GM04504 (cell line): ENCODE results near the gene MAFB.

Experiments used
- DNase-seq: peaks from one replicate; pipeline ENCODE4 v3.0.0-alpha.2; 2012; ENCODE audit warnings: low read depth

MAFB gene

GRCh38 chr20:40681165-40681564 lies 7.9 kb downstream of the MAFB start:
- no peak for DNase-seq

GRCh38 chr20:40680161-40680959 lies 8.7 kb downstream of the MAFB start:
- DNase-seq = no peak

DNA sequence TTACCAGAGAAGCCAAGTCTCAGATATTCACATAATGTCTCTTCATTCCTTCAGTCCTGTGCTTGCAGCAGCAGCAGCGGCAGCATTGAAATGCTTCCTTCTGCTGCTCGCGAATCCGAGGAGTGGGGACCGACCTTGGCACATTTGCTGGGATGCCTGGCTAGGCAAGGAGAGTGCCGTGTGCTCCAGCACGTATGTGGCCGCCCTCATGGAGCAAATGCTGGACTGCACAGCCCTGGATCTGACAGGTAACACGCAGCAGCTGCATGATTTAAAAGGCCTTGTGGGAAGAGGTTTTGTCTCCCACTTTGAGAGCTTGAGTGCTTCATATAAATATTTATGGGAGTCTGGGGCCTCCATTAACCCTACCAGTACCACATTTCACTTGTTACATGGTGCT lies 9.9 kb downstream of the MAFB start:
- DNase-seq = no peak

DNA sequence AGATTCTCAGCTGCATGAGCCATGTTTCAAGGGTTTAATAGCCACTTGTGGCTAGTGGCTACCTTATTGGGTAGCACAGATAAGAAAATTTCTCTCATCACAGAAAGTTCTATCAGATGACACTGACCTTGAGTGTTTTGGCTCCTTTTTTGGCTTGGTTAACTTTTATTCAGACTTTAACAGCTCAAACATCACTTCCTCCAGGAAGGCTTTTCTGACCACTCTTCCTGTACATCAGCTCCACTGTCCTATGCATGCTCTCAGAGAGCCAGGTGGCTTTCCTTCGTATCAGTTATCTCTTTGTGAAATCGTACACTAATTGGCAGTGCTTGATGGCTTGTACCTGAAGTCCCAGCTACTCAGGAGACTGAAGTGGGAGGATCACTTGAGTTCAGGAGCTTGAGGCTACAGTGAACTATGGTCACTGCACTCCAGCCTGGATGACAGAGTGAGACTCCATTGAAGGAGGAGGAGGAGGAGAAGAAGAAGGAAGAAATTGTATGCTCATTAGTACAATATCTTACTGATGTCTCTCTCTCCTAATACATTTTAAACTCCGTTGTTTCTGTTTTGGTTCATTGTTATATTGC lies 10.7 kb downstream of the MAFB start:
- no peak for DNase-seq

DNA sequence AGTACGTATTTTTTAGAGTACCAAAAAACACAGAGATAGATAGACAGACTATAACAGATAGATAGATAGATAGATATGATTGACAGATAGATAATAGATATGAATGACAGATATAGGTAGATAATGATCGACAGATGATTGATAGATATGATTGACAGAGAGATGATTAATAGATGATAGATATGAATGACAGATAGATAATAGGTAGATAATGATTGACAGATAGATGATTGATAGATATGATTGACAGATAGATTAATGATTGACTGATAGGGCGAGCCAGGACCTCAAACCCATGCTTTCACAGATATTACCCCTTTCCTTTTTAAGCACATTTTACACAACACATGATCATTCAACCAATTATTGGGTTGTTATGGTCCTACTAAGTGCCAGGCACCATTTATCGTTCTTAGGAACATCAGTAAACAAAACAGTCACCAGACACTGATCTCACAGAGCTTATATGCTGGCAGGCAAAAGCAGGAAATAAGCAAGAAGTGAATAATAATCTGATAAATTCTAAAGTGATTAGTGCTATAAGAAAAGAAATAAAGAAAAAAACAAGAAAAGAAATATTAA lies 11.6 kb downstream of the MAFB start:
- no peak for DNase-seq

- no peak for DNase-seq
These were observed 12.4 kb downstream of the MAFB start for GRCh38 chr20:40676491-40677269.

- no peak for DNase-seq
These were observed 13.3 kb downstream of the MAFB start for GRCh38 chr20:40675599-40676221.

DNA sequence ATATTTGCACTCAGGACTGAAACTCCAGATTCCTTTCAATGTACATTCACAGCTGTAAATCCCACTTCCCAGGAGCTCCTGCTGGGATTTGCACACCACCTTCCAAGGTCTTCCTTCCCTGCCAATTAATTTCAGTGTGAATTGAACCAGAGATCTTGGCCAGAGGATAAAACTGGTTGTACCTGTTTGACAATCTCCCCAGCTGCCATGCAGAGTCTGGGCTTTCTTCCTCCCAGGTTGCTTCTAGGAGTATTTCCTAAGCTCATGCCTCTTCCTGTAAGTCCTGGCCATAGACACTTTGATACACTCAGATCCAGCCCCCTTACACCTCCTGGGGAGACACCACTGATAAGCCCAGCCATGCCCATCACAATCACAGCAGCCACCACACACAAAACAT lies 15.6 kb downstream of the MAFB start:
- DNase-seq = no peak

- DNase-seq = no peak
These were observed 16.9 kb downstream of the MAFB start for GRCh38 chr20:40672095-40672494.

DNA sequence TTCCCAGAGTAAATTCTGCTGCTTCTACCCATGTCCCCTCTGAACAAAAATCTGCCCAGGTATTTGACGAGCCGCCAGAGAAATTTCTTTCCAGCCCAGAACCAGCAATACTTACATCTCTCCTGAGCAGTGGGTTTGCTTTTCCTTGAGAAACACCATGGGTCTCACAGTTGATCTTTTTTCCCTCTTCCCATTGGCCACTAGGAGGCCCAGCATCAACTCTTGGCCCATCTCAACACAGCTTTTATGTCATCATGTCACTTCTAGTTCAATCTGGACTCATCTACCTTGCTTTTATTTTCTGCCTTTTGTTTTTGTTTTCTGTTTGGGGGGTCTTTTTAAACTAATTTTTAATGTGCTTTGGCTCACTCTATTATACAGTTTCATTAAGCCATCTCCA lies 18.8 kb downstream of the MAFB start:
- DNase-seq = no peak

DNA sequence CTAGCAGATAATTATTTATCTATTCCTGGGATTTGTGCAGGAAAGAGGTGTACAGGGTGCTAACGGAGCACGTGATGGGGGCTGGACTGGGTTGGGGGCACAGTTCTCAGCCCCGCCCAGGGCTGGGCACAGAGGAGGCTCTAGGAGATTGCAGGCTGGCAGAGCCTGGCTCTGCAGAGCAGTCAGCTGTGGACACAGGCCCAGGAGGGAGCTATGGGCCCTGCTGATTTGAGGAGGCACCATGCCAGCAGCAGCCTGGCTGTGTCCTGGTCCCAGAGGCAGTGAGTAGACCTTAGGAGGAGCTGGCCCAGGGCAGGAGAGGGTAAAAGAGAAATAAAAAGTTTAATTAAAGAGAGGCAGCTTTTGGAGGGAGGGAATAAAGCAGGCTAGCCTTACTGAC lies 19.3 kb downstream of the MAFB start:
- DNase-seq = no peak

DNA sequence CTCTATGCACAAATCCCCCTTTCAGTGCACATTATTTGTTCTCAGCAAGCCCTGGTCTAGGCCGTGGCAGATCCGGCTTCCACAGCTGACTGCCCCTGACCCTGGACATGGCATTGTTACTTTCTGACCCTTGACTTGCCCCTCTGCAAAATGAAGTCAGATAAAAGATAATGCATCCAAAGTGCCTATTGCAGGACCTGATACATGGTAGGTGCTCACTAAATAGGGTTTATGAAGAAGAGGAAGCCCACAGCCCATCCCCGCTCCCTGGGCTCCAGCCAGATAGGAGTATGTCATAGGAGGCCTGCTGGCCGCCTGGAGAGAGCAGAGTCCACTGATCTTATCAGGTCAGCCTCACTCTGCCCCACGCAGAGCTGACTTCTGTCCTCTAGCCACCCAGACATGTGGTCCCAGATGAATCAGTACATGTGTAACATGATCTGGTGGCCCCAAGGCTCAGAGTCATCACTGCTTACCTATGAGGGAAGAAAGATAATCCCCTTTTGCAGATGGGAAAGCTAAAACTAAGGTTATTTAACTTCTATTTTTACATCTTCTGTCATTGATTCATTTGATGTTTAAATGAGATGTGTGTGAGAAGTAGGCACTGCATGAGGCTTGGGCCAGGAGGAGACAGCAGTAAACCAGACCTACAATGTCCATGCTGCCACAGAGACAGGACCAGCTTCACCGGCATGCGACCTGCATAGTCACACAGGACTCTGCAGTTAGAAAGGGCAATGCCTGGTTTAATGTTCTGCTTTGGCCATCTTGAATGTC lies 20.4 kb downstream of the MAFB start:
- DNase-seq = no peak

GRCh38 chr20:40667503-40667902 lies 21.5 kb downstream of the MAFB start:
- no peak for DNase-seq

DNA sequence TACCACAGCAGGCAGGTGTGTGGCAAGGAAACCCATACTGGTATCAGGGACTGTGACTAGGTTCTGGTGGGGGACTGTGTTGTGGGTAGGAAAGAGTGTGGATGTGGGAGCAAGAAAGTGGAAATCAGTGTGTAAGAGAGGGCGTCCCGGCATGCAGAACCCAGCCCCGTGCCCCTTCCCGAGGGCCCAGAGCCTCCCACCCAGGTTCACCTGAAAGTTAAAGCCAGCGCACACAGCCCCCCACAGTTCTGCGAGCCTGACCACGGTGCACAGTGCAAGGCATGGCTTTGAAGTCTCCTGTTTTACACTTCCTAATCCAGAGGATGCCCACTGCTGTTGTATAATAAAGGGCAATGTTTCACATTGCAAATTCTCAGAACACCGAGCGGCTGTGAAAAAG lies 22.7 kb downstream of the MAFB start:
- no peak for DNase-seq

GRCh38 chr20:40664891-40665290 lies 24.1 kb downstream of the MAFB start:
- DNase-seq = no peak

- DNase-seq = no peak
These were observed 24.8 kb downstream of the MAFB start for GRCh38 chr20:40663991-40664880.

GRCh38 chr20:40663304-40663790 lies 25.7 kb downstream of the MAFB start:
- DNase-seq = no peak

DNA sequence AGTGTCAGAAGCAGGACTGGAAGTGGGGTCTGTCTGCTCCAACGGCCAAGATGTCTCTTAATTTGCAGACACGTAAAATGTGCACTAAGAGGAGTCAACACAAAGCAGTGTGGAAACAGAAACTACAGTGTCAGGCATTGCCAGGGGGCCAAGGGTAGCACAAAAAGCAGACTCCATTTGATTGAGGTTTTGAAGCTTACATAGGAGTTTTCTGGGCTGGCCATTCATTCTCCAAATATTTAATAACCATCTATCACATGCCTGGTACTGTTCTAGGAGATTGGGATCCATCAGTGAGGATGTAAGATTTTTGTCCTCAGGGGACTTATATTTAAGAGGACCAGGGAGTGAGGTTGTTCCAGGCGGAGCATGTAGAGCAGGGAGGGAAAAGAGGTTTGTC lies 29.5 kb downstream of the MAFB start:
- DNase-seq = no peak

- DNase-seq = no peak
These were observed 30.5 kb downstream of the MAFB start for GRCh38 chr20:40658509-40658908.

- no peak for DNase-seq
These were observed 31.5 kb downstream of the MAFB start for GRCh38 chr20:40657526-40657925.
